H1 (cell line): Measurements from ENCODE around the gene PRRC2A. TPM values are rescaled to one million over a fixed set of nuclear protein-coding genes. Genes with fewer than 3 reads are reported as not detected.

ENCODE experiments used
- CTCF ChIA-PET: fragments of 300-600 bp; sonication (Branson Sonifier 250); formaldehyde crosslinking; loops from one replicate; lab custom pipeline; 2021; ENCODE audit not compliant: partially characterized antibody; lab: Charles Lee
- POLR2A ChIA-PET: fragments of 300-600 bp; sonication (Branson Sonifier 250); formaldehyde crosslinking; loops from one replicate; lab custom pipeline; 2021; ENCODE audit warnings: inconsistent platforms; ENCODE audit not compliant: partially characterized antibody; lab: Charles Lee
- DNase-seq, 2 experiments: peaks; one replicate each; pipeline versions ENCODE4 v3.0.0 to v3.0.0-alpha.2; 2010 to 2022; ENCODE audit warnings: low spot score in 2 of 2, low read depth in 1 of 2, mixed read lengths in 1 of 2
- FAIRE-seq: peaks from 2 replicates; lab custom pipeline; 2011; peaks lifted over from hg19 to GRCh38; lab: Jason Lieb, UNC
- H2AFZ ChIP-seq: 2 replicates; pipeline ENCODE4 v1.8.1; 2012; ENCODE audit warnings: low read length, inconsistent platforms
- H2AK5ac ChIP-seq: 2 replicates; pipeline ENCODE4 v1.6.1; 2013; ENCODE audit warnings: low read depth, low read length
- H2BK120ac ChIP-seq: replicated peaks from 2 replicates; pipeline ENCODE3; 2013; ENCODE audit warnings: low read depth, low read length, inconsistent platforms
- H2BK12ac ChIP-seq: 2 replicates; pipeline ENCODE4 v1.6.1; 2013; ENCODE audit warnings: low read depth, low read length
- H2BK15ac ChIP-seq: 2 replicates; pipeline ENCODE4 v1.6.1; 2013; ENCODE audit warnings: low read length
- H2BK20ac ChIP-seq: 2 replicates; pipeline ENCODE4 v1.6.1; 2013; ENCODE audit warnings: low read length
- H2BK5ac ChIP-seq: 2 replicates; pipeline ENCODE4 v1.6.1; 2013; ENCODE audit warnings: low read depth, low read length
- H3K14ac ChIP-seq: 2 replicates; pipeline ENCODE4 v1.6.1; 2013; ENCODE audit warnings: inconsistent platforms; ENCODE audit not compliant: insufficient read length
- H3K18ac ChIP-seq: 2 replicates; pipeline ENCODE4 v1.6.1; 2013; ENCODE audit warnings: low read length; ENCODE audit errors: extremely low read depth
- H3K23ac ChIP-seq: 2 replicates; pipeline ENCODE4 v1.6.1; 2013; ENCODE audit warnings: inconsistent platforms; ENCODE audit not compliant: insufficient read length
- H3K23me2 ChIP-seq: 2 replicates; pipeline ENCODE4 v1.6.1; 2013; ENCODE audit warnings: low read depth, low read length
- H3K27ac ChIP-seq: 2 replicates; pipeline ENCODE4 v1.6.1; 2011; ENCODE audit warnings: low read depth, low read length, inconsistent platforms
- H3K27me3 ChIP-seq, 4 experiments: replicated peaks in 1 of 4; 1 replicate in 1 of 4; 2 replicates in 3 of 4; pipeline versions ENCODE4 v1.6.1 to v1.8.1; 2011 to 2013; ENCODE audit warnings: low read length in 3 of 4, mild to moderate bottlenecking in 3 of 4, inconsistent platforms in 2 of 4, mixed read lengths in 2 of 4, moderate library complexity in 1 of 4; ENCODE audit not compliant: control insufficient read depth in 3 of 4, insufficient read depth in 3 of 4; ENCODE audit errors: extremely low read depth in 1 of 4
- H3K36me3 ChIP-seq, 4 experiments: 2 replicates each; pipeline versions ENCODE4 v1.6.1 to v1.8.1; 2011 to 2013; ENCODE audit warnings: mild to moderate bottlenecking in 4 of 4, low read length in 3 of 4, moderate library complexity in 2 of 4, control low read depth in 1 of 4, inconsistent platforms in 1 of 4; ENCODE audit not compliant: insufficient read depth in 4 of 4, control insufficient read depth in 2 of 4
- H3K4ac ChIP-seq: replicated peaks from 2 replicates; pipeline ENCODE3; 2013; ENCODE audit warnings: low read length, low read depth, mixed read lengths, inconsistent platforms; ENCODE audit not compliant: insufficient read length
- H3K4me1 ChIP-seq, 4 experiments: replicated peaks in 1 of 4; 1 replicate in 1 of 4; 2 replicates in 3 of 4; pipeline versions ENCODE4 v1.6.1 to v1.8.1; 2011 to 2013; ENCODE audit warnings: low read length in 3 of 4, inconsistent platforms in 2 of 4, mixed read lengths in 1 of 4; ENCODE audit not compliant: insufficient read depth in 4 of 4, control insufficient read depth in 3 of 4
- H3K4me2 ChIP-seq, 2 experiments: 2 replicates each; pipeline versions ENCODE4 v1.6.1 to v1.8.1; 2011 to 2013; ENCODE audit warnings: low read depth in 2 of 2, low read length in 2 of 2, control low read depth in 1 of 2, inconsistent platforms in 1 of 2, mild to moderate bottlenecking in 1 of 2; ENCODE audit not compliant: insufficient read depth in 1 of 2
- H3K4me3 ChIP-seq, 4 experiments: fragments of 200-600, 300-600 bp in 1 of 4; sonication (generic), shearing (Covaris generic), sonication (Bioruptor Twin) in 1 of 4; 2 replicates each; pipeline versions ENCODE4 v1.5.1 to v1.8.1; 2011 to 2016; ENCODE audit warnings: low read length in 4 of 4, low read depth in 3 of 4, control low read depth in 2 of 4, inconsistent platforms in 2 of 4, mild to moderate bottlenecking in 2 of 4, mixed read lengths in 1 of 4, moderate library complexity in 1 of 4; ENCODE audit not compliant: insufficient read depth in 2 of 4; ENCODE audit errors: extremely low read depth in 1 of 4
- H3K56ac ChIP-seq: replicated peaks from 2 replicates; pipeline ENCODE3; 2013; ENCODE audit warnings: low read depth, mild to moderate bottlenecking, mixed read lengths, low read length, inconsistent platforms; ENCODE audit not compliant: insufficient read length
- H3K79me1 ChIP-seq: 2 replicates; pipeline ENCODE4 v1.6.1; 2013; ENCODE audit warnings: low read depth, low read length, control low read depth
- H3K79me2 ChIP-seq, 2 experiments: 2 replicates each; pipeline versions ENCODE4 v1.6.1 to v1.8.1; 2012 to 2013; ENCODE audit warnings: low read length in 2 of 2, mild to moderate bottlenecking in 2 of 2, inconsistent platforms in 1 of 2; ENCODE audit not compliant: insufficient read depth in 2 of 2, control insufficient read depth in 1 of 2
- H3K9ac ChIP-seq, 4 experiments: replicated peaks in 1 of 4; 1 replicate in 1 of 4; 2 replicates in 3 of 4; pipeline versions ENCODE4 v1.6.1 to v1.8.1; 2011 to 2013; ENCODE audit warnings: low read depth in 3 of 4, low read length in 3 of 4, control low read depth in 2 of 4, mild to moderate bottlenecking in 2 of 4, moderate library complexity in 2 of 4, inconsistent platforms in 1 of 4; ENCODE audit errors: extremely low read depth in 1 of 4
- H3K9me3 ChIP-seq, 2 experiments: 2 replicates each; pipeline versions ENCODE4 v1.6.1 to v1.8.1; 2012 to 2013; ENCODE audit warnings: mild to moderate bottlenecking in 2 of 2, moderate library complexity in 2 of 2, control low read depth in 1 of 2, inconsistent platforms in 1 of 2, low read depth in 1 of 2, low read length in 1 of 2, mixed read lengths in 1 of 2; ENCODE audit not compliant: insufficient read depth in 2 of 2
- H4K20me1 ChIP-seq, 2 experiments: replicated peaks in 1 of 2; 2 replicates each; pipeline versions ENCODE3 to v1.8.1; 2011 to 2013; ENCODE audit warnings: inconsistent platforms in 2 of 2, low read length in 2 of 2, mild to moderate bottlenecking in 1 of 2; ENCODE audit not compliant: insufficient read depth in 2 of 2, control insufficient read depth in 1 of 2
- H4K5ac ChIP-seq: 2 replicates; pipeline ENCODE4 v1.6.1; 2013; ENCODE audit warnings: low read length, low read depth, mixed read lengths, inconsistent platforms; ENCODE audit not compliant: insufficient read length
- H4K8ac ChIP-seq: 2 replicates; pipeline ENCODE4 v1.8.0; 2013; ENCODE audit warnings: mild to moderate bottlenecking, moderate library complexity, low read length, inconsistent platforms; ENCODE audit not compliant: insufficient read depth; ENCODE audit errors: extremely low read depth
- H4K91ac ChIP-seq: replicated peaks from 2 replicates; pipeline ENCODE3; 2013; ENCODE audit warnings: low read length, mixed read lengths, inconsistent platforms; ENCODE audit not compliant: insufficient read length
- BRCA1 ChIP-seq: IDR thresholded peaks from 2 replicates; pipeline ENCODE4 v1.6.1; 2012; ENCODE audit warnings: low read depth, low read length, improper control_type of control experiment
- CEBPB ChIP-seq: IDR thresholded peaks from 2 replicates; pipeline ENCODE4 v1.6.1; 2012; ENCODE audit warnings: low read depth, low read length
- CHD1 ChIP-seq: IDR thresholded peaks from 2 replicates; pipeline ENCODE4 v1.6.1; 2012; ENCODE audit warnings: low read depth, low read length, improper control_type of control experiment
- CHD2 ChIP-seq: IDR thresholded peaks from 2 replicates; pipeline ENCODE4 v1.6.1; 2012; ENCODE audit warnings: low read length, improper control_type of control experiment
- E2F6 ChIP-seq: IDR thresholded peaks from 2 replicates; pipeline ENCODE4 v1.6.1; 2012; ENCODE audit warnings: inconsistent platforms
- EGR1 ChIP-seq: IDR thresholded peaks from 2 replicates; pipeline ENCODE4 v1.6.1; 2011; ENCODE audit warnings: low read depth, low read length, borderline replicate concordance
- JUND ChIP-seq: IDR thresholded peaks from 2 replicates; pipeline ENCODE4 v1.6.1; 2011; ENCODE audit warnings: mild to moderate bottlenecking, improper control_type of control experiment, low read length
- PHF8 ChIP-seq: fragments of 200-600 bp; sonication (generic); conservative IDR thresholded peaks from 2 replicates; pipeline ENCODE4 v1.7.1; 2012; ENCODE audit warnings: low read depth, mild to moderate bottlenecking, inconsistent platforms, low read length, moderate library complexity
- RBBP5 ChIP-seq: IDR thresholded peaks from 2 replicates; pipeline ENCODE4 v1.7.1; 2012; ENCODE audit warnings: low read depth, mild to moderate bottlenecking, inconsistent platforms, low read length, moderate library complexity, borderline replicate concordance
- SRF ChIP-seq: IDR thresholded peaks from 2 replicates; pipeline ENCODE4 v1.6.1; 2011; ENCODE audit warnings: mild to moderate bottlenecking, low read depth, low read length, moderate library complexity
- WGBS, 2 experiments: shearing (Covaris generic) in 1 of 2; methylation state at CpG; one replicate each; pipeline versions ENCODE4 v1.1.6 to v1.1.7; 2013 to 2015; ENCODE audit warnings: low lambda C conversion rate in 2 of 2, mixed read lengths in 2 of 2, inconsistent platforms in 1 of 2, low coverage in 1 of 2, missing lambda C conversion rate in 1 of 2; ENCODE audit not compliant: insufficient replicate concordance in 2 of 2, insufficient coverage in 1 of 2, insufficient read length in 1 of 2; ENCODE audit errors: extremely low coverage in 1 of 2, missing lambda C conversion rate in 1 of 2; 5-methylcytosine and 5-hydroxymethylcytosine counted together
- polyA plus RNA-seq, 7 experiments: library from polyadenylated mRNA; depleted of rRNA in 3 of 7; stranded (reverse) in 5 of 7; unstranded in 2 of 7; fragments of >200 nt in 5 of 7; fragments of 200-250 nt in 2 of 7; gene quantifications; 1 replicate in 5 of 7; 2 replicates in 1 of 7; 4 replicates in 1 of 7; pipeline versions ENCODE4 v1.2.1 to v1.2.3, GENCODE V29; 2011 to 2013; ENCODE audit warnings: missing spikeins in 2 of 7, mixed read lengths in 2 of 7
- total RNA-seq: library from RNA; stranded (reverse); fragmentation: NEBNext Ultra II Directional; extraction: Animal tissue kit (Norgen Biotek cat#: 25700); gene quantifications from 2 replicates; pipeline ENCODE4 v1.2.1, GENCODE V29; 2021

The PRRC2A gene
- total and polyA plus RNA-seq, 2 of the 8 experiments (the other 6 are each of a cell fraction or from before 2014, with no cell fraction given) = 118 to 300 TPM

GRCh38 chr6:31592396-31592771, 28.1 kb upstream of the PRRC2A start:
- H3K27ac ChIP-seq = no peak overlapping the region
- no peak overlapping the region for H3K4me3 ChIP-seq
- no peak overlapping the region for H3K14ac ChIP-seq
- no peaks in the 10 kb centered on the region for H3K79me2 ChIP-seq
- no peak overlapping the region for H2BK20ac ChIP-seq
- 0 out of 2 replicates have a peak, but pooled peaks cover 2% of the 10 kb centered on the region for H3K23me2 ChIP-seq
- DNase-seq = no peak
- 88% methylated on average over 6 of the region's 7 CpGs; no CpG with 5 or more reads in 1 of the 2 experiments for WGBS, 2 experiments
- TF ChIP-seq BRCA1 (no peak), E2F6 (no peak), SRF (no peak), CEBPB (no peak), CHD1 (no peak), EGR1 (no peak), RBBP5 (no peak), CHD2 (no peak), PHF8 (no peak), JUND (no peak)
- H3K56ac ChIP-seq = no peak overlapping the region
- H3K18ac ChIP-seq = no peak overlapping the region
- H3K9ac ChIP-seq = no peak overlapping the region
- H3K23ac ChIP-seq = no peak overlapping the region
- no peak overlapping the region for H2AK5ac ChIP-seq
- H2BK5ac ChIP-seq = no peak overlapping the region
- H2BK12ac ChIP-seq = no peak overlapping the region
- peaks cover 0 to 4% (median 0%) of the 10 kb centered on the region in 4 experiments; a peak in 1 of 7 replicates for H3K4me1 ChIP-seq
- H3K9me3 ChIP-seq = no peaks in the 10 kb centered on the region
- no peak overlapping the region for H4K91ac ChIP-seq
- H4K8ac ChIP-seq = no peak overlapping the region; the same call in 1 of the 2 replicates
- no peak overlapping the region for H2BK15ac ChIP-seq
- H3K4ac ChIP-seq = no peak overlapping the region
- H4K5ac ChIP-seq = no peak overlapping the region
- H2BK120ac ChIP-seq = no peak overlapping the region
- ChIA-PET POLR2A (interaction anchor here (1.2 to 7.3 kb wide), 4 partner anchors 10 to 58 kb away, joined by 3 to 99 read pairs (median 4); partner anchors contain the start of genes ATP6V1G2, DDX39B, LTB and NFKBIL1), CTCF (interaction anchor here (1.1 to 22.0 kb wide), 4 partner anchors 10 to 43 kb away, joined by 3 to 640 read pairs (median 308); partner anchors contain the start of genes ATP6V1G2, DDX39B, LST1 and LTB)
- H3K36me3 ChIP-seq = no peaks in the 10 kb centered on the region
- H2AFZ ChIP-seq = peak overlapping the region; percentile 17; the same call in 1 of the 2 replicates
- H3K27me3 ChIP-seq = no peaks in the 10 kb centered on the region
- H3K4me2 ChIP-seq = no peak overlapping the region
- H4K20me1 ChIP-seq = no peaks in the 10 kb centered on the region
- no peak for FAIRE-seq
- H3K79me1 ChIP-seq = no peaks in the 10 kb centered on the region
